ENCODE measurements around the gene ATP2A2.

- TF ChIP-seq CTCF (conservative IDR thresholded peaks at IDR 0.05; ENCODE audit: low read depth in 2 of 2): no peak
- TF ChIP-seq EZH2 (IDR thresholded peaks at IDR 0.05; ENCODE audit: low read depth, unreplicated experiment): no peak
- no peak for TF ChIP-seq POLR2AphosphoS5 (IDR thresholded peaks at IDR 0.05; ENCODE audit: low read depth)
- no peak for TF ChIP-seq EZH2phosphoT487 (IDR thresholded peaks at IDR 0.05; ENCODE audit: unreplicated experiment)
- TF ChIP-seq ETS1 (IDR thresholded peaks at IDR 0.05): no peak
- no peak for TF ChIP-seq ZNF114 (CRISPR knock-in tag; IDR thresholded peaks at IDR 0.05)
- no peak for TF ChIP-seq REST (IDR thresholded peaks at IDR 0.05; ENCODE audit: unreplicated experiment)
- TF ChIP-seq JUNB (IDR thresholded peaks at IDR 0.05; ENCODE audit: unreplicated experiment): no peak
- no peak for TF ChIP-seq CREB1 (CRISPR knock-in tag; IDR thresholded peaks at IDR 0.05; ENCODE audit: low read depth)
- TF ChIP-seq STAT1 (IDR thresholded peaks at IDR 0.05; ENCODE audit: unreplicated experiment): no peak
- TF ChIP-seq ZNF462 (CRISPR knock-in tag; IDR thresholded peaks at IDR 0.05): no peak
- TF ChIP-seq ZNF331 (CRISPR knock-in tag; IDR thresholded peaks at IDR 0.05; ENCODE audit: low read depth): no peak
- no peak for TF ChIP-seq NANOG (IDR thresholded peaks at IDR 0.05; ENCODE audit: borderline replicate concordance)
Measured at GRCh38 chr12:110258466-110258865, 22.6 kb upstream of the ATP2A2 start.
